ENCODE results near the gene RAPGEF4. TPM values are rescaled to one million over a fixed set of nuclear protein-coding genes. Genes with fewer than 3 reads are reported as not detected.

RAPGEF4 gene
- total and polyA plus RNA-seq, 2 of the 13 experiments (the other 11 are each of a cell fraction or from before 2014, with no cell fraction given), result 0.78 to 0.91 TPM

DNA sequence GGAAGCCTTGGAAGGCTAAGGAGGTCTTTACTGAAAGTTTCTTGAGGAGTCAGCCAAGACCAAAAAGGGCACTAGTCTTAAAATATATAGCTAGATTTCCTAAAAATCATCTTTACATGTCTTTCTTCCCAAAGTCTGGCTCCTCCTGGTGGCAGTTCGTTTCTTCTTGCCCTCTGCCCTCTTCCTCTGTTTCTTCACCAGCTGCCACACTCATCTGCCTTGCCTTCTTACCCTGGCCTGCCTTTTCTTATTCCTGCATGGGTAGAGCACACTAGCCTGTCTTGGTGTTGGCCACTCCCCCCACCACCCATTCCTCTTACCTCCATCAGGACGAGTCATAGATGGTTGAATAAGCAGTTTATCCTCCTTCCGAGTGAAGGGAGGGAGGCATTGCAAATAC lies 129.8 kb downstream of the RAPGEF4 start:
- in situ Hi-C loops (cut with HindIII; ENCODE audit: extremely low pct_ligation_motif_present, low pct_unique_long_range_greater_than_20kb), result no loop called here
- no peaks in the 10 kb centered on the region for H3K36me3 ChIP-seq (replicated peaks in 1 of 2; ENCODE audit: control insufficient read depth in 1 of 2, insufficient read depth in 2 of 2, low read length in 2 of 2)
- H4K20me1 ChIP-seq (ENCODE audit: insufficient read depth, low read length), result no peaks in the 10 kb centered on the region
- no peaks in the 10 kb centered on the region for H3K79me2 ChIP-seq (ENCODE audit: insufficient read depth, low read length)
- ATAC-seq, result no peak
- ChIA-PET CTCF (ENCODE audit: low intra/inter-chr PET ratio, low total read pairs) (interaction anchor here (1.6 kb wide), 1 partner anchor 59 kb away, joined by 3 read pairs; no protein-coding TSS in a partner anchor), POLR2A (no interaction called here)
- no peak overlapping the region for H3K27ac ChIP-seq (ENCODE audit: extremely low read length, insufficient read depth, low read length)
- no TSS peak for BruUV-seq (replicated peaks)
- 6% methylated on average over 3 of the region's 3 CpGs for WGBS (ENCODE audit: low lambda C conversion rate)
- no peak overlapping the region for H3K9ac ChIP-seq (ENCODE audit: insufficient read depth, low read depth, low read length)
- no peak overlapping the region for H3K4me3 ChIP-seq (replicated peaks in 1 of 3; ENCODE audit: insufficient read depth in 1 of 3, low read depth in 2 of 3, low read length in 3 of 3)
- no peak overlapping the region for H2AFZ ChIP-seq (ENCODE audit: low read length)
- intact Hi-C loops (cut with micrococcal nuclease; ENCODE audit: unreplicated experiment), result no loop called here
- FAIRE-seq, result no peak
- DNase-seq (ENCODE audit: low spot score), result no peak
- H3K4me1 ChIP-seq (ENCODE audit: insufficient read depth, low read length), result no peaks in the 10 kb centered on the region
- TF ChIP-seq HES4 (CRISPR knock-in tag; IDR thresholded peaks at IDR 0.05; ENCODE audit: borderline replicate concordance) (no peak), XBP1 (CRISPR knock-in tag; IDR thresholded peaks at IDR 0.05) (no peak), ZNF598 (CRISPR knock-in tag; IDR thresholded peaks at IDR 0.05; ENCODE audit: borderline replicate concordance) (no peak), ZNF660 (CRISPR knock-in tag; IDR thresholded peaks at IDR 0.05; ENCODE audit: borderline replicate concordance, low read depth) (no peak), ZNF629 (CRISPR knock-in tag; conservative IDR thresholded peaks at IDR 0.05) (no peak), HOXA7 (CRISPR knock-in tag; IDR thresholded peaks at IDR 0.05) (no peak), ELK4 (CRISPR knock-in tag; IDR thresholded peaks at IDR 0.05; ENCODE audit: borderline replicate concordance) (no peak)
- no peaks in the 10 kb centered on the region for H3K9me3 ChIP-seq (ENCODE audit: low read length)
- H3K27me3 ChIP-seq (ENCODE audit: control insufficient read depth in 1 of 2, insufficient read depth in 2 of 2, low read length in 2 of 2), result peaks cover 1 to 17% of the 10 kb centered on the region in 2 experiments; a peak in 2 of 5 replicates
- H3K4me2 ChIP-seq (ENCODE audit: low read depth, low read length), result no peak overlapping the region

DNA sequence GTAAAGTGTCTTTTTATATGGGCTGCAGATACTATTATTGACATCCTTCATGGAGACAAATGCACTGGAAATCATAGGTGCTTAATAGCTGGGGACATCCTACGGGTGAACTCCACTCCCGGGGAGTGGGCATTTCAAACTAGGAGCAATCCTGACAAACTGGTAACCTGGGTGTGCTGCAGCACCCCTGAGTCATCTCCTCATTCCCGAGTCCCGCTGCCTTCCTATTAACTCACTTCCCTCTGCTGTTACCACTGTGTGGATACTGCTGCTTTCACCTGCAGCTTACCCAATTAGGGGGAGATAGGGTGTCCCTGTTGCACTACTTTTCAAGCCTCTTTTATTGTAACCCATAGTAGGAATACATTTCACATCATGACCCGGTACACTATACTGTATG lies 134.2 kb downstream of the RAPGEF4 start:
- in situ Hi-C loops (cut with HindIII; ENCODE audit: extremely low pct_ligation_motif_present, low pct_unique_long_range_greater_than_20kb), result no loop called here
- ChIA-PET POLR2A (no interaction called here), CTCF (ENCODE audit: low intra/inter-chr PET ratio, low total read pairs) (no interaction called here)
- Histone ChIP-seq H3K27ac (ENCODE audit: extremely low read length, insufficient read depth, low read length) (no peak overlapping the region), H3K4me3 (replicated peaks in 1 of 3; ENCODE audit: insufficient read depth in 1 of 3, low read depth in 2 of 3, low read length in 3 of 3) (no peak overlapping the region), H3K4me2 (ENCODE audit: low read depth, low read length) (no peak overlapping the region), H2AFZ (ENCODE audit: low read length) (no peak overlapping the region), H3K79me2 (ENCODE audit: insufficient read depth, low read length) (no peaks in the 10 kb centered on the region), H4K20me1 (ENCODE audit: insufficient read depth, low read length) (no peaks in the 10 kb centered on the region), H3K36me3 (replicated peaks in 1 of 2; ENCODE audit: control insufficient read depth in 1 of 2, insufficient read depth in 2 of 2, low read length in 2 of 2) (no peaks in the 10 kb centered on the region), H3K9ac (ENCODE audit: insufficient read depth, low read depth, low read length) (no peak overlapping the region), H3K9me3 (ENCODE audit: low read length) (no peaks in the 10 kb centered on the region), H3K27me3 (ENCODE audit: control insufficient read depth in 1 of 2, insufficient read depth in 2 of 2, low read length in 2 of 2) (peaks cover 1 to 4% of the 10 kb centered on the region in 2 experiments; a peak in 1 of 5 replicates), H3K4me1 (ENCODE audit: insufficient read depth, low read length) (no peaks in the 10 kb centered on the region)
- intact Hi-C loops (cut with micrococcal nuclease; ENCODE audit: unreplicated experiment), result no loop called here
- 15% methylated on average over 5 of the region's 5 CpGs for WGBS (ENCODE audit: low lambda C conversion rate)
- BruUV-seq (replicated peaks), result no TSS peak
- FAIRE-seq (no peak), ATAC-seq (no peak), DNase-seq (ENCODE audit: low spot score) (no peak)
- TF ChIP-seq MYC (CRISPR knock-in tag; IDR thresholded peaks at IDR 0.05; ENCODE audit: borderline replicate concordance), result no peak
- no peak for TF ChIP-seq TAF1 (CRISPR knock-in tag; IDR thresholded peaks at IDR 0.05)
- no peak for TF ChIP-seq STAT5B (CRISPR knock-in tag; IDR thresholded peaks at IDR 0.05)
- no peak for TF ChIP-seq MEIS2 (CRISPR knock-in tag; IDR thresholded peaks at IDR 0.05)
- TF ChIP-seq, protein P1, sequence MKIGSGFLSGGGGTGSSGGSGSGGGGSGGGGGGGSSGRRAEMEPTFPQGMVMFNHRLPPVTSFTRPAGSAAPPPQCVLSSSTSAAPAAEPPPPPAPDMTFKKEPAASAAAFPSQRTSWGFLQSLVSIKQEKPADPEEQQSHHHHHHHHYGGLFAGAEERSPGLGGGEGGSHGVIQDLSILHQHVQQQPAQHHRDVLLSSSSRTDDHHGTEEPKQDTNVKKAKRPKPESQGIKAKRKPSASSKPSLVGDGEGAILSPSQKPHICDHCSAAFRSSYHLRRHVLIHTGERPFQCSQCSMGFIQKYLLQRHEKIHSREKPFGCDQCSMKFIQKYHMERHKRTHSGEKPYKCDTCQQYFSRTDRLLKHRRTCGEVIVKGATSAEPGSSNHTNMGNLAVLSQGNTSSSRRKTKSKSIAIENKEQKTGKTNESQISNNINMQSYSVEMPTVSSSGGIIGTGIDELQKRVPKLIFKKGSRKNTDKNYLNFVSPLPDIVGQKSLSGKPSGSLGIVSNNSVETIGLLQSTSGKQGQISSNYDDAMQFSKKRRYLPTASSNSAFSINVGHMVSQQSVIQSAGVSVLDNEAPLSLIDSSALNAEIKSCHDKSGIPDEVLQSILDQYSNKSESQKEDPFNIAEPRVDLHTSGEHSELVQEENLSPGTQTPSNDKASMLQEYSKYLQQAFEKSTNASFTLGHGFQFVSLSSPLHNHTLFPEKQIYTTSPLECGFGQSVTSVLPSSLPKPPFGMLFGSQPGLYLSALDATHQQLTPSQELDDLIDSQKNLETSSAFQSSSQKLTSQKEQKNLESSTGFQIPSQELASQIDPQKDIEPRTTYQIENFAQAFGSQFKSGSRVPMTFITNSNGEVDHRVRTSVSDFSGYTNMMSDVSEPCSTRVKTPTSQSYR (CRISPR knock-in tag; IDR thresholded peaks at IDR 0.05; ENCODE audit: borderline replicate concordance), result no peak
- TF ChIP-seq ZFP37 (CRISPR knock-in tag; IDR thresholded peaks at IDR 0.05; ENCODE audit: borderline replicate concordance), result no peak
- TF ChIP-seq, protein P2, sequence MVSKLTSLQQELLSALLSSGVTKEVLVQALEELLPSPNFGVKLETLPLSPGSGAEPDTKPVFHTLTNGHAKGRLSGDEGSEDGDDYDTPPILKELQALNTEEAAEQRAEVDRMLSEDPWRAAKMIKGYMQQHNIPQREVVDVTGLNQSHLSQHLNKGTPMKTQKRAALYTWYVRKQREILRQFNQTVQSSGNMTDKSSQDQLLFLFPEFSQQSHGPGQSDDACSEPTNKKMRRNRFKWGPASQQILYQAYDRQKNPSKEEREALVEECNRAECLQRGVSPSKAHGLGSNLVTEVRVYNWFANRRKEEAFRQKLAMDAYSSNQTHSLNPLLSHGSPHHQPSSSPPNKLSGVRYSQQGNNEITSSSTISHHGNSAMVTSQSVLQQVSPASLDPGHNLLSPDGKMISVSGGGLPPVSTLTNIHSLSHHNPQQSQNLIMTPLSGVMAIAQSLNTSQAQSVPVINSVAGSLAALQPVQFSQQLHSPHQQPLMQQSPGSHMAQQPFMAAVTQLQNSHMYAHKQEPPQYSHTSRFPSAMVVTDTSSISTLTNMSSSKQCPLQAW (CRISPR knock-in tag; IDR thresholded peaks at IDR 0.05), result no peak

Data from HepG2 (cell line).